ENCODE measurements around the gene ALOX5AP.

ALOX5AP gene

DNA sequence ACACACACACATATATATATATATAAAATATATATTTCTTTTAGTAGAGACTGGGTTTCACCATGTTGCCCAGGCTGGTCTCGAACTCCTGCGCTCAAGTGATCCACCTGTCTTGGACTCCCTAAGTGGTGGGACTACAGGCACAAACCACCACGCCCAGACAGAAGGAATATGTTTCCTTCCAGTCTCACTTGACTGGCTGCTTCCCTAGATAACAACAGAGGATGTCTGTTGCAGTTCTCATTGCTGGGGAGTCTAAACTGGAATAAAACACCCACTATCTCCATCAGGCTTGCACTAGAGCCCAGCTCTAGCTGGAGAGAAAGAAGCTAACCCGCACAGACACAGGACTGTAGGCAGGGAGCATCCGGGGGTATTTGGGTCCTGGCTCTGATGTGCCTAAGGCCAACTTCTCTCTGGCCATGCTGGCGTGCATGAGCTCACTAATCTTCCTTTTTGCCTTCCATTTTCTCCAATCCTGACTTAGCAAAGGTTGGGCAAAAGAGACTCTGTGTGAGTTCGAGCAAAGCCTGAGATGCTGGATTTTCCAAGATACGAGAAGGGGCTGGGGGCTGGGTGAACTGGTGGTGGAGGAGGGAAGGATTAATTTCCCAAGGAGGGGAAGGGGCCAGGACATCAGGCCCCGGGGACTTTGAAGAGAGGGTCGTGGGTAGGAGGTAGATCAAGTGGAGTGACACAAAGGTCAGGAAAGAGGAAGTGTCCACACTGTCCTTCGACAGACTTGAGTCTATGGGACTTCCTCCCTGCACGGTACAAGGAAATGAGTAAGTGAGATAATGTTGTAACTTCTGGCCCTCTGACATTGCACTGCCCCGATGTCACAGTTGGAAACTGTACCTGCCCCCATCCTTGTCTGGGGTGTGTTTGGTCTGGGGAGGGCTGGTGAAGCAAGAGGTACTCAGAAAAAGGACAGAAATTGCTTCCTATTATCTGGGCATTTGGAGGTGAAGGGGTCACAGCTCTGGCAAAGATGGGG lies 22.5 kb upstream of the ALOX5AP start:
- Histone ChIP-seq H3K9me3 (replicated peaks; ENCODE audit: insufficient read depth, low read length) (no peaks in the 10 kb centered on the region), H3K4me2 (ENCODE audit: low read depth, low read length) (no peak overlapping the region), H2AFZ (ENCODE audit: low read length) (no peak overlapping the region), H3K9me2 (replicated peaks; ENCODE audit: insufficient read depth, low read length) (no peaks in the 10 kb centered on the region), H3K36me3 (replicated peaks; ENCODE audit: insufficient read depth, low read length) (no peaks in the 10 kb centered on the region), H3K27me3 (replicated peaks; ENCODE audit: insufficient read depth, low read length) (no peaks in the 10 kb centered on the region), H4K20me1 (ENCODE audit: insufficient read depth, low read length) (no peaks in the 10 kb centered on the region), H3F3A (ENCODE audit: insufficient read depth, low read length) (no peaks in the 10 kb centered on the region), H3K79me2 (ENCODE audit: low read length) (no peaks in the 10 kb centered on the region), H3K4me1 (ENCODE audit: low read length) (no peaks in the 10 kb centered on the region), H3K4me3 (ENCODE audit: low read length) (no peak overlapping the region), H3K9ac (ENCODE audit: low read length) (no peak overlapping the region), H3K27ac (ENCODE audit: low read length) (no peak overlapping the region)
- TF ChIP-seq EZH2phosphoT487 (IDR thresholded peaks at IDR 0.05; ENCODE audit: low read length): no peak
- TF ChIP-seq, protein P1, sequence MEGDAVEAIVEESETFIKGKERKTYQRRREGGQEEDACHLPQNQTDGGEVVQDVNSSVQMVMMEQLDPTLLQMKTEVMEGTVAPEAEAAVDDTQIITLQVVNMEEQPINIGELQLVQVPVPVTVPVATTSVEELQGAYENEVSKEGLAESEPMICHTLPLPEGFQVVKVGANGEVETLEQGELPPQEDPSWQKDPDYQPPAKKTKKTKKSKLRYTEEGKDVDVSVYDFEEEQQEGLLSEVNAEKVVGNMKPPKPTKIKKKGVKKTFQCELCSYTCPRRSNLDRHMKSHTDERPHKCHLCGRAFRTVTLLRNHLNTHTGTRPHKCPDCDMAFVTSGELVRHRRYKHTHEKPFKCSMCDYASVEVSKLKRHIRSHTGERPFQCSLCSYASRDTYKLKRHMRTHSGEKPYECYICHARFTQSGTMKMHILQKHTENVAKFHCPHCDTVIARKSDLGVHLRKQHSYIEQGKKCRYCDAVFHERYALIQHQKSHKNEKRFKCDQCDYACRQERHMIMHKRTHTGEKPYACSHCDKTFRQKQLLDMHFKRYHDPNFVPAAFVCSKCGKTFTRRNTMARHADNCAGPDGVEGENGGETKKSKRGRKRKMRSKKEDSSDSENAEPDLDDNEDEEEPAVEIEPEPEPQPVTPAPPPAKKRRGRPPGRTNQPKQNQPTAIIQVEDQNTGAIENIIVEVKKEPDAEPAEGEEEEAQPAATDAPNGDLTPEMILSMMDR (IDR thresholded peaks at IDR 0.05; ENCODE audit: low read length): no peak
- DNase-seq: no peak

DNA sequence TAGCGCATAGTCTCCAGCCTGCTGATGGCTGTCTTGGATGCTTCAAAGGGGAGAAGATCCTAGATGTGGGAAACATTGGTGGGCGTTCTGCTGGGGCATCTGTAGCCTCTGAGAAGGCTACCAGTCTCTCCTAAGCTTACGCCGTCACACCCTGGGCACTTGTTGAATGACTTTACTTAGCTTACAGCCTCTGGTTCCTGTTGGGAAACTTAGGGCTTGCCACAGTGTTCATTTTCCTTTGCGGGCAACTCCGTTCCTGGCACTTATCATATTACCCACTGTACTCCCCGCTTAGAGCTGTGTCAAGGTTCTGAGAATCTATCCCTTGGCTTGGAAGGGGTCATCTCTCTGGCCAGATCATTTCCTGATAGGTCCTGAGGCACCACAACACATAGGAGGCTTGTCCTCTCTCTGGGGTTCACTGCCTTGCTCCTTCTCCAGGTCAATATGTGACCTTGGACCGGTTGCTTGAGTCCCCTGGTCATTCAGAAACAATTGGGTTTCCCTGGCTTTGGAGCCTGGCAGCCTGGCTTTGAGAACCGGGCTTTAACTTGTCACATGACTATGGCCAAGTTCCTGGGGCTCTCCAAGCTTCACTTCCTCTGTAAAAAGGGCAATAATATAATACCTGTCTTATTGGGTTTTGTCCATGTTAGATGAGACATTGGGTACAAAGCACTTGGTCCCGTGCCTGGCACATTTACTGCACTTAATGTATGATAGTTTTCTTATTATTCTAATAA lies 20.5 kb upstream of the ALOX5AP start:
- Histone ChIP-seq H3K27ac (ENCODE audit: low read length) (no peak overlapping the region), H3F3A (ENCODE audit: insufficient read depth, low read length) (no peaks in the 10 kb centered on the region), H3K9ac (ENCODE audit: low read length) (no peak overlapping the region), H3K27me3 (replicated peaks; ENCODE audit: insufficient read depth, low read length) (no peaks in the 10 kb centered on the region), H3K36me3 (replicated peaks; ENCODE audit: insufficient read depth, low read length) (no peaks in the 10 kb centered on the region), H3K9me2 (replicated peaks; ENCODE audit: insufficient read depth, low read length) (no peaks in the 10 kb centered on the region), H4K20me1 (ENCODE audit: insufficient read depth, low read length) (no peaks in the 10 kb centered on the region), H3K9me3 (replicated peaks; ENCODE audit: insufficient read depth, low read length) (no peaks in the 10 kb centered on the region), H3K4me1 (ENCODE audit: low read length) (no peaks in the 10 kb centered on the region), H2AFZ (ENCODE audit: low read length) (no peak overlapping the region), H3K4me3 (ENCODE audit: low read length) (no peak overlapping the region), H3K4me2 (ENCODE audit: low read depth, low read length) (no peak overlapping the region), H3K79me2 (ENCODE audit: low read length) (no peaks in the 10 kb centered on the region)
- DNase-seq: no peak
- no peak for TF ChIP-seq EZH2phosphoT487 (IDR thresholded peaks at IDR 0.05; ENCODE audit: low read length)
- TF ChIP-seq, protein P1 (IDR thresholded peaks at IDR 0.05; ENCODE audit: low read length): no peak
- TF ChIP-seq EZH2 (optimal IDR thresholded peaks at IDR 0.05; ENCODE audit: low read depth, low read length): no peak

DNA sequence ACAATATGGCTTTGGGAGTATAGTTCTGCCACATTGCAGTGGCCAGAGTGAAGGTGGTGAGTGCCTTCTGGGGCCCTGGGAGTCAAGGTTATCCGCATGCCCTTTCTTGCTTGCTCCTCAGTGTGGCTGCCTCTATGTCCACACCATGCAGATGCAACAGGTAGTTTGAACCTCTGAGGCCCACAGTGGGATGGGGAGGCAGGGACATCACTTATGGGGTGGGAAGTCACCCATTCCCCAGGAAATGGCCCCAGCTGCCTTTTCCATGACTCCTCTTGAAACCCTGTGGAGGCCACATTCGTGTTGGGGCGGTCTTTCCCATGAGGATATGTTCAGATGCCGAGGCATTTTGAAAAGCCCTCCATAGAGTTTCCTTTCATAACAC lies 20.0 kb upstream of the ALOX5AP start:
- no peaks in the 10 kb centered on the region for H3K9me2 ChIP-seq (replicated peaks; ENCODE audit: insufficient read depth, low read length)
- H3K9ac ChIP-seq (ENCODE audit: low read length): no peak overlapping the region
- TF ChIP-seq, protein P1 (IDR thresholded peaks at IDR 0.05; ENCODE audit: low read length): no peak
- TF ChIP-seq EZH2 (optimal IDR thresholded peaks at IDR 0.05; ENCODE audit: low read depth, low read length): no peak
- H3K27ac ChIP-seq (ENCODE audit: low read length): no peak overlapping the region
- no peaks in the 10 kb centered on the region for H3K79me2 ChIP-seq (ENCODE audit: low read length)
- no peak overlapping the region for H2AFZ ChIP-seq (ENCODE audit: low read length)
- H3F3A ChIP-seq (ENCODE audit: insufficient read depth, low read length): no peaks in the 10 kb centered on the region
- no peak overlapping the region for H3K4me2 ChIP-seq (ENCODE audit: low read depth, low read length)
- no peak for DNase-seq
- H3K4me3 ChIP-seq (ENCODE audit: low read length): no peak overlapping the region
- H3K9me3 ChIP-seq (replicated peaks; ENCODE audit: insufficient read depth, low read length): no peaks in the 10 kb centered on the region
- H3K36me3 ChIP-seq (replicated peaks; ENCODE audit: insufficient read depth, low read length): no peaks in the 10 kb centered on the region
- no peaks in the 10 kb centered on the region for H3K27me3 ChIP-seq (replicated peaks; ENCODE audit: insufficient read depth, low read length)
- H3K4me1 ChIP-seq (ENCODE audit: low read length): peaks cover 4% of the 10 kb centered on the region
- H4K20me1 ChIP-seq (ENCODE audit: insufficient read depth, low read length): no peaks in the 10 kb centered on the region

Measured in MM.1S (cell line).